Fibroblast of lung (primary cell): ENCODE results near the gene YEATS4.

Experiments
- CTCF ChIP-seq, 2 donors: IDR thresholded peaks in 1 of 2; conservative IDR thresholded peaks in 1 of 2; 1 replicate in 1 of 2; 2 replicates in 1 of 2; pipeline ENCODE4 v1.5.1; 2011 to 2012; ENCODE audit warnings: low read length in 2 of 2, control low read depth in 1 of 2, inconsistent platforms in 1 of 2, low read depth in 1 of 2, mild to moderate bottlenecking in 1 of 2
- EZH2 ChIP-seq: IDR thresholded peaks from 2 replicates; pipeline ENCODE4 v1.5.1; 2012; ENCODE audit warnings: low read length, control low read depth, mild to moderate bottlenecking; ENCODE audit errors: missing control alignments

GRCh38 chr12:69352904-69353303 lies 6.6 kb upstream of the YEATS4 start:
- no peak for TF ChIP-seq CTCF (conservative IDR thresholded peaks at IDR 0.05 in 1 of 2, IDR thresholded peaks at IDR 0.05 in 1 of 2; ENCODE audit: low read depth in 1 of 2, low read length in 2 of 2)
- no peak for TF ChIP-seq EZH2
